H9 (cell line): Measurements from ENCODE around the gene SIKE1. TPM values are rescaled to one million over a fixed set of nuclear protein-coding genes. Genes with fewer than 3 reads are reported as not detected.

Source experiments
- DNase-seq: peaks from one replicate; pipeline ENCODE4 v3.0.0-alpha.2; 2017
- H2AFZ ChIP-seq: one replicate; pipeline ENCODE4 v1.6.1; 2013; ENCODE audit warnings: mild to moderate bottlenecking, low read length, control low read depth, moderate library complexity
- H2AK5ac ChIP-seq: 2 replicates; pipeline ENCODE4 v1.6.1; 2013; ENCODE audit warnings: low read length, control low read depth, mixed read lengths; ENCODE audit not compliant: insufficient read length
- H2BK120ac ChIP-seq: one replicate; pipeline ENCODE4 v1.6.1; 2013; ENCODE audit warnings: low read depth, mild to moderate bottlenecking, low read length, control low read depth, inconsistent platforms; ENCODE audit not compliant: poor library complexity, severe bottlenecking
- H2BK12ac ChIP-seq: 2 replicates; pipeline ENCODE4 v1.6.1; 2013; ENCODE audit warnings: low read length, control low read depth, mixed read lengths, low read depth; ENCODE audit not compliant: insufficient read length
- H2BK15ac ChIP-seq: 2 replicates; pipeline ENCODE4 v1.6.1; 2013; ENCODE audit warnings: low read depth, low read length, control low read depth
- H2BK20ac ChIP-seq: one replicate; pipeline ENCODE4 v1.6.1; 2013; ENCODE audit warnings: low read depth, mild to moderate bottlenecking, low read length, control low read depth, inconsistent platforms; ENCODE audit not compliant: poor library complexity, severe bottlenecking
- H2BK5ac ChIP-seq: 2 replicates; pipeline ENCODE4 v1.6.1; 2013; ENCODE audit warnings: low read length, control low read depth, mixed read lengths; ENCODE audit not compliant: insufficient read length
- H3K14ac ChIP-seq: 2 replicates; pipeline ENCODE4 v1.6.1; 2013; ENCODE audit warnings: low read length, control low read depth; ENCODE audit not compliant: insufficient read depth
- H3K18ac ChIP-seq: 2 replicates; pipeline ENCODE4 v1.6.1; 2013; ENCODE audit warnings: low read depth, mild to moderate bottlenecking, mixed read lengths, low read length, control low read depth; ENCODE audit not compliant: insufficient read length
- H3K23ac ChIP-seq: 2 replicates; pipeline ENCODE4 v1.6.1; 2013; ENCODE audit warnings: low read length, control low read depth, mixed read lengths, low read depth; ENCODE audit not compliant: insufficient read length
- H3K23me2 ChIP-seq: 2 replicates; pipeline ENCODE4 v1.6.1; 2013; ENCODE audit warnings: low read depth, mild to moderate bottlenecking, mixed read lengths, low read length, control low read depth; ENCODE audit not compliant: insufficient read length, poor library complexity, severe bottlenecking
- H3K27ac ChIP-seq: 2 replicates; pipeline ENCODE4 v1.5.1; 2013; ENCODE audit warnings: low read length, control low read depth, mixed read lengths, low read depth; ENCODE audit not compliant: insufficient read length
- H3K27me3 ChIP-seq: 2 replicates; pipeline ENCODE4 v1.6.1; 2013; ENCODE audit warnings: low read length, control low read depth, inconsistent platforms; ENCODE audit not compliant: insufficient read depth
- H3K4ac ChIP-seq: 2 replicates; pipeline ENCODE4 v1.6.1; 2013; ENCODE audit warnings: low read depth, mild to moderate bottlenecking, control low read depth, inconsistent platforms, low read length, moderate library complexity
- H3K4me1 ChIP-seq: 2 replicates; pipeline ENCODE4 v1.6.1; 2013; ENCODE audit warnings: low read length, control low read depth, inconsistent platforms; ENCODE audit not compliant: insufficient read depth
- H3K4me2 ChIP-seq: 2 replicates; pipeline ENCODE4 v1.6.1; 2013; ENCODE audit warnings: low read length, control low read depth, mixed read lengths; ENCODE audit not compliant: insufficient read length, insufficient read depth
- H3K56ac ChIP-seq: 2 replicates; pipeline ENCODE4 v1.6.1; 2013; ENCODE audit warnings: low read depth, mild to moderate bottlenecking, mixed read lengths, low read length, control low read depth; ENCODE audit not compliant: insufficient read length
- H3K79me1 ChIP-seq: 2 replicates; pipeline ENCODE4 v1.6.1; 2013; ENCODE audit warnings: low read depth, mild to moderate bottlenecking, moderate library complexity, low read length, control low read depth, inconsistent platforms; ENCODE audit not compliant: insufficient read depth, poor library complexity, severe bottlenecking
- H3K79me2 ChIP-seq: 2 replicates; pipeline ENCODE4 v1.6.1; 2013; ENCODE audit warnings: low read length, control low read depth, inconsistent platforms; ENCODE audit not compliant: insufficient read depth
- H3K9ac ChIP-seq: 2 replicates; pipeline ENCODE4 v1.6.1; 2013; ENCODE audit warnings: low read length, control low read depth, mixed read lengths; ENCODE audit not compliant: insufficient read length; ENCODE audit errors: extremely low read depth
- H3K9me3 ChIP-seq: one replicate; pipeline ENCODE4 v1.6.1; 2013; ENCODE audit warnings: low read depth, low read length, inconsistent platforms; ENCODE audit not compliant: control insufficient read depth
- H3T11ph ChIP-seq: one replicate; pipeline ENCODE4 v1.6.1; 2013; ENCODE audit warnings: mild to moderate bottlenecking, low read length, control low read depth, inconsistent platforms
- H4K20me1 ChIP-seq: one replicate; pipeline ENCODE4 v1.6.1; 2013; ENCODE audit not compliant: control insufficient read depth, insufficient read length, insufficient read depth
- H4K5ac ChIP-seq: 2 replicates; pipeline ENCODE4 v1.6.1; 2013; ENCODE audit warnings: low read depth, mild to moderate bottlenecking, mixed read lengths, low read length, control low read depth; ENCODE audit not compliant: insufficient read length
- H4K8ac ChIP-seq: replicated peaks from 2 replicates; pipeline ENCODE4 v1.6.1; 2013; ENCODE audit warnings: low read length, control low read depth, mixed read lengths, low read depth; ENCODE audit not compliant: insufficient read length
- H4K91ac ChIP-seq: 2 replicates; pipeline ENCODE4 v1.6.1; 2013; ENCODE audit warnings: low read depth, mild to moderate bottlenecking, moderate library complexity, mixed read lengths, low read length, control low read depth; ENCODE audit not compliant: insufficient read length
- H3K27ac Mint-ChIP-seq, 3 experiments: 2 replicates in 2 of 3; 3 replicates in 1 of 3; pipeline ENCODE4 v1.8.0; 2020 to 2021; ENCODE audit warnings: mixed read lengths in 3 of 3, mild to moderate bottlenecking in 1 of 3, moderate library complexity in 1 of 3
- H3K27me3 Mint-ChIP-seq: 2 replicates; pipeline ENCODE4 v1.8.0; 2021; ENCODE audit warnings: low read depth, mild to moderate bottlenecking, moderate library complexity, mixed read lengths
- H3K36me3 Mint-ChIP-seq, 3 experiments: 2 replicates in 2 of 3; 3 replicates in 1 of 3; pipeline ENCODE4 v1.8.0; 2020 to 2021; ENCODE audit warnings: low read depth in 3 of 3, mixed read lengths in 3 of 3; ENCODE audit not compliant: insufficient read depth in 1 of 3
- H3K4me1 Mint-ChIP-seq, 2 experiments: 2 replicates each; pipeline ENCODE4 v1.8.0; 2020; ENCODE audit warnings: mixed read lengths in 2 of 2
- H3K4me3 Mint-ChIP-seq, 2 experiments: 2 replicates in 1 of 2; 3 replicates in 1 of 2; pipeline ENCODE4 v1.8.0; 2020 to 2021; ENCODE audit warnings: mild to moderate bottlenecking in 2 of 2, mixed read lengths in 2 of 2, moderate library complexity in 1 of 2
- H3K9me3 Mint-ChIP-seq, 2 experiments: 2 replicates in 1 of 2; 3 replicates in 1 of 2; pipeline ENCODE4 v1.8.0; 2020; ENCODE audit warnings: mild to moderate bottlenecking in 2 of 2, mixed read lengths in 2 of 2, moderate library complexity in 1 of 2
- WGBS: extraction: QIAGEN DNeasy Blood & Tissue Kit; methylation state at CpG from one replicate; pipeline ENCODE4 v1.1.7; 2013; ENCODE audit warnings: missing lambda C conversion rate, low lambda C conversion rate, mixed read lengths; ENCODE audit not compliant: insufficient read length; ENCODE audit errors: extremely low coverage; 5-methylcytosine and 5-hydroxymethylcytosine counted together
- total RNA-seq: library from RNA; stranded (reverse); gene quantifications from 2 replicates; pipeline ENCODE4 v1.2.1, GENCODE V29; 2021
- TF ChIP-seq, protein P1 (sequence below): fragments of 200-600 bp; sonication (generic); conservative IDR thresholded peaks from 3 replicates; pipeline ENCODE4 v1.8.0; 2021; ENCODE audit warnings: antibody characterized with exemption, mild to moderate bottlenecking

Gene SIKE1
- total RNA-seq, 1 experiment from 2014 or later = 75.3 TPM

DNA sequence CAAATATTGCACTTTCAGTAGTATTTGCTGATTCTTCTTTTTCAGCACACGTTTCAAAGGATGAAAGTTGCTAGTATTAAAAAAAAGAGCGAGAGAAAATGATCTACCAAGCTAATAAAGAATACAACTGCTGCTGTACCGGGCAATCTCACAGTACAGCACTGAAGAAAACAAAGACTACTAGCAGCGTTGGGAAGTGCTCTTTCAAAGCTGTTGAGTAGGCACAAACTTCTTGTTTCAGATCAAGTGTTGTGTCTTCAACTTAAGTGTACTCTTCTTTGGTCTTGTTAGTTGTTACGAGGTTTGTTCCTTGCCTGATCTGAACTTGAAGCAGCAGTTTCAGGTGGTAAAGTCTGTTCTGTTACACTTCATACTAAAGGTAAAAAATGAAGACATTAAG lies 30.6 kb downstream of the SIKE1 start:
- Mint-ChIP-seq H3K4me3 (no peak overlapping the region), H3K27me3 (no peaks in the 10 kb centered on the region), H3K27ac (peak overlapping the region in 1 of 3 experiments; percentile 23; a peak in 1 of 7 replicates), H3K4me1 (peaks cover 27 to 32% of the 10 kb centered on the region in 2 experiments), H3K9me3 (no peaks in the 10 kb centered on the region), H3K36me3 (peaks cover 31 to 58% (median 53%) of the 10 kb centered on the region in 3 experiments; a peak in 6 of 7 replicates)
- H3K4me1 ChIP-seq = peaks cover 3% of the 10 kb centered on the region; the same call in 1 of the 2 replicates
- no peak overlapping the region for H3K27ac ChIP-seq
- H3K9ac ChIP-seq = no peak overlapping the region
- TF ChIP-seq, protein P1, sequence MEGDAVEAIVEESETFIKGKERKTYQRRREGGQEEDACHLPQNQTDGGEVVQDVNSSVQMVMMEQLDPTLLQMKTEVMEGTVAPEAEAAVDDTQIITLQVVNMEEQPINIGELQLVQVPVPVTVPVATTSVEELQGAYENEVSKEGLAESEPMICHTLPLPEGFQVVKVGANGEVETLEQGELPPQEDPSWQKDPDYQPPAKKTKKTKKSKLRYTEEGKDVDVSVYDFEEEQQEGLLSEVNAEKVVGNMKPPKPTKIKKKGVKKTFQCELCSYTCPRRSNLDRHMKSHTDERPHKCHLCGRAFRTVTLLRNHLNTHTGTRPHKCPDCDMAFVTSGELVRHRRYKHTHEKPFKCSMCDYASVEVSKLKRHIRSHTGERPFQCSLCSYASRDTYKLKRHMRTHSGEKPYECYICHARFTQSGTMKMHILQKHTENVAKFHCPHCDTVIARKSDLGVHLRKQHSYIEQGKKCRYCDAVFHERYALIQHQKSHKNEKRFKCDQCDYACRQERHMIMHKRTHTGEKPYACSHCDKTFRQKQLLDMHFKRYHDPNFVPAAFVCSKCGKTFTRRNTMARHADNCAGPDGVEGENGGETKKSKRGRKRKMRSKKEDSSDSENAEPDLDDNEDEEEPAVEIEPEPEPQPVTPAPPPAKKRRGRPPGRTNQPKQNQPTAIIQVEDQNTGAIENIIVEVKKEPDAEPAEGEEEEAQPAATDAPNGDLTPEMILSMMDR = no peak
- H2AK5ac ChIP-seq = no peak overlapping the region
- H3K18ac ChIP-seq = no peak overlapping the region
- no peak overlapping the region for H2BK120ac ChIP-seq
- H3T11ph ChIP-seq = no peak overlapping the region
- H4K91ac ChIP-seq = no peak overlapping the region
- no peak overlapping the region for H2AFZ ChIP-seq
- H3K56ac ChIP-seq = no peak overlapping the region
- no peak overlapping the region for H3K4ac ChIP-seq
- no peaks in the 10 kb centered on the region for H3K9me3 ChIP-seq
- H3K79me1 ChIP-seq = peaks cover 5% of the 10 kb centered on the region
- DNase-seq = no peak
- no peak overlapping the region for H2BK5ac ChIP-seq
- H3K4me2 ChIP-seq = no peak overlapping the region
- H3K14ac ChIP-seq = no peak overlapping the region
- H3K23me2 ChIP-seq = no peaks in the 10 kb centered on the region
- peaks cover 64% of the 10 kb centered on the region for H3K79me2 ChIP-seq
- H4K20me1 ChIP-seq = peaks cover 3% of the 10 kb centered on the region
- no peak overlapping the region for H4K5ac ChIP-seq
- no peak overlapping the region for H2BK20ac ChIP-seq
- no CpG with 5 or more reads among the region's 5 CpGs for WGBS
- no peak overlapping the region for H2BK15ac ChIP-seq
- H3K27me3 ChIP-seq = no peaks in the 10 kb centered on the region
- H2BK12ac ChIP-seq = no peak overlapping the region
- H4K8ac ChIP-seq = no peak overlapping the region
- H3K23ac ChIP-seq = no peak overlapping the region
